Progenitor cell of endocrine pancreas (in vitro differentiated cells): ENCODE measurements around the gene LRCH3. TPM values are rescaled to one million over a fixed set of nuclear protein-coding genes. Genes with fewer than 3 reads are reported as not detected.

ENCODE experiments used
- DNase-seq: peaks from one replicate; pipeline ENCODE4 v3.0.0; 2021; ENCODE audit warnings: low spot score; ENCODE audit not compliant: unreplicated experiment
- H3K27ac Mint-ChIP-seq: 2 replicates; pipeline ENCODE4 v1.8.0; 2021; ENCODE audit warnings: mild to moderate bottlenecking, moderate library complexity, mixed read lengths
- H3K27me3 Mint-ChIP-seq: 2 replicates; pipeline ENCODE4 v1.8.0; 2021; ENCODE audit warnings: mixed read lengths
- H3K36me3 Mint-ChIP-seq: 2 replicates; pipeline ENCODE4 v1.8.0; 2022; ENCODE audit warnings: mixed read lengths; ENCODE audit not compliant: insufficient read depth
- H3K4me1 Mint-ChIP-seq: 2 replicates; pipeline ENCODE4 v1.8.0; 2021; ENCODE audit warnings: low read depth, mixed read lengths
- H3K4me3 Mint-ChIP-seq: 2 replicates; pipeline ENCODE4 v1.8.0; 2021; ENCODE audit warnings: low read depth, mild to moderate bottlenecking, moderate library complexity, mixed read lengths
- H3K9me3 Mint-ChIP-seq: 2 replicates; pipeline ENCODE4 v1.8.0; 2021; ENCODE audit warnings: low read depth, mixed read lengths
- total RNA-seq: library from RNA; stranded (reverse); gene quantifications from 2 replicates; pipeline ENCODE4 v1.2.1, GENCODE V29; 2021
- TF ChIP-seq, protein P1 (sequence below): fragments of 200-600 bp; sonication (generic); IDR thresholded peaks from one replicate; pipeline ENCODE4 v1.5.0; 2021; ENCODE audit warnings: antibody characterized with exemption, mild to moderate bottlenecking; ENCODE audit not compliant: unreplicated experiment

LRCH3 gene
- total RNA-seq, 1 donor from 2014 or later, result 73.3 TPM

DNA sequence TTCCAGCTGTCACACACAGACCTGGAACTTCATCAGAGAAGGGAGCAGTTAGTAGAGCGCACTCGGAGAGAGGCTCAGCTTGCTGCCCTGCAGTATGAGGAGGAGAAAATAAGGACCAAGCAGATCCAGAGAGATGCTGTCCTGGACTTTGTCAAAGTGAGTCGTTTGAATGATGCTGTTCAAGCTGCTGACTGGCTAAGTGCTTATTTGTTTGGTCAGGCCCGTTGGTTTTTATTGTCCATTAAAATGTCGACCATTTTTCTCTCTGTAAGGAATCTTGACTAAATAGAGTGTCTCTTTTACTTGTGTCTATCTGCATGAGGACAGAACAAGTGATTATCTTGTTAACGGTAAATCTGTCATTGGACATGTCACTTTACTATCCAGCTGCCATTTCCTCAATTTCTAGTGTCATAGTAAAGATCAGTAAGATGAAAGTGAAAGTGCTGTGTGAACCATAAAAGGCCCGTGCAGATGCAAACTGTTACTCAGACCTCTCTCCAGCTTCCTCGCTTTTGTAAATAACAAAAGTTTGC lies 56.9 kb downstream of the LRCH3 start:
- no peaks in the 10 kb centered on the region for H3K27me3 Mint-ChIP-seq
- H3K4me1 Mint-ChIP-seq, result no peaks in the 10 kb centered on the region
- DNase-seq, result no peak
- H3K4me3 Mint-ChIP-seq, result no peak overlapping the region
- TF ChIP-seq, protein P1, sequence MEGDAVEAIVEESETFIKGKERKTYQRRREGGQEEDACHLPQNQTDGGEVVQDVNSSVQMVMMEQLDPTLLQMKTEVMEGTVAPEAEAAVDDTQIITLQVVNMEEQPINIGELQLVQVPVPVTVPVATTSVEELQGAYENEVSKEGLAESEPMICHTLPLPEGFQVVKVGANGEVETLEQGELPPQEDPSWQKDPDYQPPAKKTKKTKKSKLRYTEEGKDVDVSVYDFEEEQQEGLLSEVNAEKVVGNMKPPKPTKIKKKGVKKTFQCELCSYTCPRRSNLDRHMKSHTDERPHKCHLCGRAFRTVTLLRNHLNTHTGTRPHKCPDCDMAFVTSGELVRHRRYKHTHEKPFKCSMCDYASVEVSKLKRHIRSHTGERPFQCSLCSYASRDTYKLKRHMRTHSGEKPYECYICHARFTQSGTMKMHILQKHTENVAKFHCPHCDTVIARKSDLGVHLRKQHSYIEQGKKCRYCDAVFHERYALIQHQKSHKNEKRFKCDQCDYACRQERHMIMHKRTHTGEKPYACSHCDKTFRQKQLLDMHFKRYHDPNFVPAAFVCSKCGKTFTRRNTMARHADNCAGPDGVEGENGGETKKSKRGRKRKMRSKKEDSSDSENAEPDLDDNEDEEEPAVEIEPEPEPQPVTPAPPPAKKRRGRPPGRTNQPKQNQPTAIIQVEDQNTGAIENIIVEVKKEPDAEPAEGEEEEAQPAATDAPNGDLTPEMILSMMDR, result no peak
- H3K36me3 Mint-ChIP-seq, result peaks cover 41% of the 10 kb centered on the region
- H3K9me3 Mint-ChIP-seq, result no peaks in the 10 kb centered on the region
- H3K27ac Mint-ChIP-seq, result no peak overlapping the region

DNA sequence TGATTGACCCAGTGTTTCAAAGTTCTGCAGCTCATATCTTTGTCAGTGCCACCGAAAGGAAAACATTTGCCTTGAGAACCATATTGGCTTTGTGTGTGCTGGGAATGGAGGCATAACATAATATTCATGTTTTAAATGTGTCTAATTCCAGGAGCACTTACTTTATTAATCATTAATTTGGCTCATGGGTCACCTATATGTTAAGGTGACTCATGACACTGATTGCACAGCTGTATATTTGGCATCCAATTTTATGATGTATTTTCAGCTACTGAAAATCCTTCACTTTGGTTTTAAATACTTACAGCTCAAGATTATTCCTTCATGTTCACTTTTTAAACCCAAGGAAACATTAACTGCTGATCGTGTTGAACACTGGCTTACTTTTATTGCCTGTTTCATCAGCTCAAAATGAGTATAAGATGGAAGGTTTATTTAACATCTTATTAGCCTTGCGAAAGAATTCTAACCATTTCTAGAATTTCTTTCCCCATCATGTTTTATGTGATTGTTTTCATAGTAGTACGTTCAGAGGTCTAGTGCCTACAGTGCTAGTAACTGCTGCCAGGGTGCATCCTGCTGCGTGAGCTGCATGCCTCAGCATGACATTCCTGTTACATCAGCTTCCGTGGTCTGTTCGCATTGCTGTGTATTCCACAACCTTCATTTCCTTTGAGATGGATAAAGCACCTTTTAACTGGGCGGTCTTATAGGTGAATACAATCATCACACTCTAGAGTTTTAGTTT lies 63.7 kb downstream of the LRCH3 start:
- Mint-ChIP-seq H3K27me3 (no peaks in the 10 kb centered on the region), H3K4me1 (no peaks in the 10 kb centered on the region), H3K36me3 (peaks cover 27% of the 10 kb centered on the region), H3K27ac (no peak overlapping the region), H3K4me3 (no peak overlapping the region), H3K9me3 (no peaks in the 10 kb centered on the region)
- no peak for DNase-seq
- TF ChIP-seq, protein P1, result no peak

DNA sequence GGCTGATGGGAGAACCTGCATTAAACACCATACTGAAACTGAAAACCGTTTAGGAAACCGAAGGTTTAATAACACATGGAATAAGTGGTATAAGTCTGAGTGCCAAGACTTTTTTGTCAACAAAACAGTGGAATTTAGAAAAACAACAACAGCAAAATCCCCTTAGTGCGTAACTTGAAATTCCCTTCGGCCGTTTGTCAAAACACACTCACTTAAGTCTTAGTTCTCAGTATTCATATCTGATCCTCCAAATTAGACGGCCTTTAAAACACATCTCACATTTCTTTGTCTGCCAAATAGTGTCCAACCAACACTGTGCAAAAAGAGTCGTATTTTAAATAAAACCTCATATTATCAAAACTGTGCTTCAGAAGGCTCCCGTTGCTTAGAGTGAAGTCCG lies 64.5 kb downstream of the LRCH3 start:
- Mint-ChIP-seq H3K27ac (no peak overlapping the region), H3K4me1 (no peaks in the 10 kb centered on the region)
- TF ChIP-seq, protein P1, result no peak

DNA sequence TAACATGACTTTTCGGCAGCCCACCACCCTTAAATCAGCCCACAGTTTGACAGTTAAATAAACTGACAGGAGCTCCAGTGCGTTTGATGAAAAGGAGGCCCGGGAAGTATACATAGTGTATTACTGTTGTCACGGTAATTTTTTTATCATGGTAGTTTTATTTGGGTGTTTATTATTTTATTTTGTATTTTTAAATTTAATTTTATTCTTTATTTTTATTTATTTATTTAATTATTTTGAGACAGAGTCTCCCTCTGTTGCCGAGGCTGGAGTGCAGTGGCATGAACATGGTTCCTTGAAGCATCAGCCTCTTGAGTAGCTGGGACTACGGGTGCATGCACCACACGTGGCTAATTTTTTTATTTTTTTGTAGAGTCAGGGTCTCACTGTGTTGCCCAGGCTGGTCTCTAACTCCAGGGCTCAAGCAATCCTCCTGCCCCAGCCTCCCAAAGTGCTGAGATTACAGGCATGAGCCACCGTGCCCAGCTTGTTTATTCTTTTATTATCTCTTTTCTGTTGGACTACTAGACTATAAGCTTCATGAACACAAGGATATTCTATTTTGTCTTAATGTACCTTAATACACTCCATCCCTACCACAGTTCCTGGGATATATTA lies 65.3 kb downstream of the LRCH3 start:
- H3K27me3 Mint-ChIP-seq, result no peaks in the 10 kb centered on the region
- peaks cover 24% of the 10 kb centered on the region for H3K36me3 Mint-ChIP-seq
- H3K4me1 Mint-ChIP-seq, result no peaks in the 10 kb centered on the region
- TF ChIP-seq, protein P1, result no peak
- DNase-seq, result no peak
- no peak overlapping the region for H3K4me3 Mint-ChIP-seq
- no peaks in the 10 kb centered on the region for H3K9me3 Mint-ChIP-seq
- H3K27ac Mint-ChIP-seq, result no peak overlapping the region

More for the DNA sequence above, 64.5 kb downstream of the LRCH3 start:
- DNase-seq, result no peak
- H3K36me3 Mint-ChIP-seq, result peaks cover 25% of the 10 kb centered on the region
- no peaks in the 10 kb centered on the region for H3K27me3 Mint-ChIP-seq
- no peaks in the 10 kb centered on the region for H3K9me3 Mint-ChIP-seq
- H3K4me3 Mint-ChIP-seq, result no peak overlapping the region

DNA sequence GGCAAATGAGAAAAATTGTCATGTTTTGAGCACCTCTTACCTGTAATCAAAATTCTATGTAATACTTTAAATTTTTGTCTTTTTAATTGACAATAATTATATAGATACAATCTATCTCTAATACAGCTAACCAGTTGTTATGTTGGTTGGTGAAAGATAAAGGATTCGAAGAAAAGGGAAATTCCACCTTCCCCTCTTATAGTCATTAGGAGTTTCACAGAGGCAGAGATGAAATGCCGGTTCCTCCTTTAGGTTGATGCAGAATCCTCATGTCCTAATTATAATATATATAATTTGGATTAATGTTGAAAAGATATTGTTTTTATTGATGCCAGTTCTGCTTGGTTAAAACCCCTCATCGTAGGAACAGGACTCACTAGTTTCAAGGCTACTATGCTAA lies 67.1 kb downstream of the LRCH3 start:
- no peaks in the 10 kb centered on the region for H3K9me3 Mint-ChIP-seq
- no peak overlapping the region for H3K4me3 Mint-ChIP-seq
- DNase-seq, result no peak
- peaks cover 18% of the 10 kb centered on the region for H3K36me3 Mint-ChIP-seq
- H3K27me3 Mint-ChIP-seq, result no peaks in the 10 kb centered on the region
- H3K27ac Mint-ChIP-seq, result no peak overlapping the region
- H3K4me1 Mint-ChIP-seq, result no peaks in the 10 kb centered on the region
- TF ChIP-seq, protein P1, result no peak
